PC-9 (cell line): ENCODE results near the gene JARID2. TPM values are rescaled to one million over a fixed set of nuclear protein-coding genes. Genes with fewer than 3 reads are reported as not detected.

ENCODE experiments used
- Bru-seq: library from RNA; stranded (reverse); fragments of 400-500 nt; gene quantifications from one replicate; lab custom pipeline; 2021; lab: Mats Ljungman, UMichigan
- BruChase-seq, 2 experiments: library from RNA; stranded (reverse); fragments of 400-500 nt; gene quantifications; one replicate each; lab custom pipeline; 2021; lab: Mats Ljungman, UMichigan
- BruUV-seq: library from RNA; stranded (reverse); fragments of 400-500 nt; replicated peaks from 2 replicates; lab custom pipeline; 2021; lab: Mats Ljungman, UMichigan
- CTCF ChIA-PET: fragments of 300-600 bp; sonication (Branson Sonifier 250); formaldehyde crosslinking; loops from one replicate; lab custom pipeline; 2022; ENCODE audit warnings: antibody characterized with exemption; lab: Charles Lee
- POLR2A ChIA-PET: fragments of 300-600 bp; sonication (Branson Sonifier 250); formaldehyde crosslinking; loops from one replicate; lab custom pipeline; 2022; ENCODE audit warnings: antibody characterized with exemption; ENCODE audit not compliant: unreplicated experiment; lab: Charles Lee
- DNase-seq, 2 experiments: peaks; one replicate each; pipeline versions ENCODE4 v3.0.0 to v3.0.0-alpha.2; 2015 to 2022; ENCODE audit warnings: mixed read lengths in 1 of 2
- H2AFZ ChIP-seq: fragments of 200-600 bp; sonication (generic); 2 replicates; pipeline ENCODE4 v1.8.1; 2017; ENCODE audit warnings: antibody characterized with exemption
- H3F3A ChIP-seq: fragments of 200-600 bp; sonication (generic); 2 replicates; pipeline ENCODE4 v1.8.1; 2017; ENCODE audit warnings: antibody characterized with exemption, mild to moderate bottlenecking, low read depth; ENCODE audit not compliant: insufficient read depth
- H3K27ac ChIP-seq: fragments of 200-600 bp; sonication (generic); 2 replicates; pipeline ENCODE4 v1.6.1; 2016; ENCODE audit warnings: mixed run types
- H3K27me3 ChIP-seq: fragments of 200-600 bp; sonication (generic); 2 replicates; pipeline ENCODE4 v1.6.1; 2016; ENCODE audit warnings: low read depth, mixed run types; ENCODE audit not compliant: insufficient read depth
- H3K36me3 ChIP-seq: fragments of 200-600 bp; sonication (generic); 2 replicates; pipeline ENCODE4 v1.6.1; 2016; ENCODE audit warnings: low read depth, mixed run types
- H3K4me1 ChIP-seq: fragments of 200-600 bp; sonication (generic); replicated peaks from 2 replicates; pipeline ENCODE4 v1.6.1; 2016; ENCODE audit warnings: mixed run types; ENCODE audit not compliant: insufficient read depth
- H3K4me2 ChIP-seq: fragments of 200-600 bp; sonication (generic); 2 replicates; pipeline ENCODE4 v1.6.1; 2017; ENCODE audit warnings: mixed run types
- H3K4me3 ChIP-seq: fragments of 200-600 bp; sonication (generic); 2 replicates; pipeline ENCODE4 v1.6.1; 2016; ENCODE audit warnings: mixed run types
- H3K79me2 ChIP-seq: fragments of 200-600 bp; sonication (generic); 2 replicates; pipeline ENCODE4 v1.6.1; 2017; ENCODE audit warnings: low read depth, mixed run types
- H3K9me2 ChIP-seq: fragments of 200-600 bp; sonication (generic); 2 replicates; pipeline ENCODE4 v1.8.1; 2017; ENCODE audit warnings: mild to moderate bottlenecking; ENCODE audit not compliant: insufficient read depth
- H3K9me3 ChIP-seq: fragments of 200-600 bp; sonication (generic); 2 replicates; pipeline ENCODE4 v1.8.1; 2016; ENCODE audit warnings: low read depth; ENCODE audit not compliant: insufficient read depth
- H4K20me1 ChIP-seq: fragments of 200-600 bp; sonication (generic); 2 replicates; pipeline ENCODE4 v1.8.1; 2017; ENCODE audit not compliant: insufficient read depth
- EZH2 ChIP-seq: fragments of 200-600 bp; sonication (generic); IDR thresholded peaks from 2 replicates; pipeline ENCODE4 v1.8.0; 2017; ENCODE audit warnings: antibody characterized with exemption, low read depth
- intact Hi-C: fragments of 100-400 bp; cut with micrococcal nuclease; formaldehyde crosslinking; loops from one replicate; pipeline ENCODE4 v1.10.0; 2022; ENCODE audit not compliant: unreplicated experiment
- long read RNA-seq: library from polyadenylated mRNA; stranded (forward); transcript quantifications from one replicate; pipeline ENCODE4 v2.0.0, GENCODE V29; 2022
- total RNA-seq: library from RNA; stranded (reverse); gene quantifications from 2 replicates; pipeline ENCODE4 v1.2.3, GENCODE V29; 2021
- TF ChIP-seq, protein P1 (sequence below): fragments of 200-600 bp; sonication (generic); conservative IDR thresholded peaks from 2 replicates; pipeline ENCODE4 v1.6.1; 2017; ENCODE audit warnings: mixed run types, antibody characterized with exemption, mild to moderate bottlenecking, moderate library complexity

The JARID2 gene
- total RNA-seq (31.1 and 35.0 TPM in 2 replicates), Bru-seq, nascent RNA (percentile 94 among the genes with signal in this experiment), BruChase-seq, experiment 1, labeled RNA remaining after a 2-hour chase (percentile 91 among the genes with signal in this experiment), BruChase-seq, experiment 2, labeled RNA remaining after a 6-hour chase (percentile 80 among the genes with signal in this experiment)
- long read RNA-seq, full-length matches to known transcripts = 3 of 31 reads
- long read RNA-seq, partial matches to known transcripts = 9 of 31 reads
- long read RNA-seq, other reads (novel, unspliced or antisense) = 19 of 31 reads

DNA sequence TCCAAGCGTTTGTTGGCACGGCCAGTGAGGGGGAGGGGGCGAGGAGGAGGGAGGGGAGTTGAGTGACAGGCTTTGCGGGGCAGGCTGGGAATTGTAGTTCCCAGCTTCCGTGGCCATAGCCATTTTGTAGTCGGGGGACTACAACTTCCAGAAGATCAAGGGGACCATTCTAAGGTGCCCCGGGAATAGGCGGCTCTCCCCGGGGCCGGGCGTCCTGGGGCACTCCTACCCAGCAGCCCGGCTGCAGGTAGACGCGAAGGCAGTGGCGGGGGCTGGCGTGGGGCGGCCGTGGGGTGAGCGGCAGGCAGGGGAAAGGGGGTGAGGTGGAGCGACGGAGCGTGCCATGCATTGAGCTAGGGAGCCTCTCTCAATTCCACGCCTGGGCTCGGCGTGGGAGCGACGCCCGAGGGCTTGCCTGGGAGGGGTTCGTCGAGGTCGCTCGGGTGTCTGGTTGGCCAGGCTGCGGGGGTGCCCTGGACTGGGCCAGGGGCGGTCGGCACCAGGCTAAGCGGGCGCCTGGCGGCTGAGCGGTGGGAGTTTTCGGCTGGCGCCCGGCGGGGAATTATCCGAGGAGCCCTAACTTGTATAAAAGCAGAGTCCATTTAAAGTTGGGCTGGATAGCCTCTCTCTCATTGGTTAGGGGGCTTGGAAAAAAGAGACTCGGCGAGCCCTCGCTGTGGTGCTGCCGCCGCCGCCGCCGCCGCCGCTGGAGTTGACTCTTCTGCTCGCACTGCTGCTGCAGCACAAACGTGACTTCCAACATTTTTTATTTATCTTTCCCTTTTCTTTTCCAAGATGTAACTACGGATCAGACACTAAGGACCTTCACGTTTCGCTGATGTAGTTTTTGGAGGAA is at the start of gene JARID2:
Gene JARID2 (plus strand): TSS at position 709 of the 856 bp plus-strand sequence. CDS start 471 bp downstream, outside the sequence.
- Histone ChIP-seq H3K9me3 (no peaks in the 10 kb centered on the region), H4K20me1 (no peaks in the 10 kb centered on the region; the same call in 1 of the 2 replicates), H3K36me3 (no peaks in the 10 kb centered on the region), H3K4me3 (peak within 1 kb of the TSS; percentile 93), H3K4me2 (peak within 1 kb of the TSS; percentile 88), H3K9me2 (no peaks in the 10 kb centered on the region), H3K4me1 (peaks cover 35% of the 10 kb centered on the region), H2AFZ (peak within 1 kb of the TSS; percentile 89), H3K79me2 (peaks cover 40% of the 10 kb centered on the region), H3K27me3 (no peaks in the 10 kb centered on the region), H3F3A (peaks cover 36% of the 10 kb centered on the region), H3K27ac (peak within 1 kb of the TSS; percentile 73)
- no TSS peak for BruUV-seq
- CTCF ChIA-PET = no interaction called here
- POLR2A ChIA-PET = interaction anchor here (0.6 to 0.7 kb wide), 4 partner anchors 367 to 1033 kb away, joined by 3 read pairs; no protein-coding TSS in a partner anchor
- no peak for TF ChIP-seq EZH2
- TF ChIP-seq, protein P1, sequence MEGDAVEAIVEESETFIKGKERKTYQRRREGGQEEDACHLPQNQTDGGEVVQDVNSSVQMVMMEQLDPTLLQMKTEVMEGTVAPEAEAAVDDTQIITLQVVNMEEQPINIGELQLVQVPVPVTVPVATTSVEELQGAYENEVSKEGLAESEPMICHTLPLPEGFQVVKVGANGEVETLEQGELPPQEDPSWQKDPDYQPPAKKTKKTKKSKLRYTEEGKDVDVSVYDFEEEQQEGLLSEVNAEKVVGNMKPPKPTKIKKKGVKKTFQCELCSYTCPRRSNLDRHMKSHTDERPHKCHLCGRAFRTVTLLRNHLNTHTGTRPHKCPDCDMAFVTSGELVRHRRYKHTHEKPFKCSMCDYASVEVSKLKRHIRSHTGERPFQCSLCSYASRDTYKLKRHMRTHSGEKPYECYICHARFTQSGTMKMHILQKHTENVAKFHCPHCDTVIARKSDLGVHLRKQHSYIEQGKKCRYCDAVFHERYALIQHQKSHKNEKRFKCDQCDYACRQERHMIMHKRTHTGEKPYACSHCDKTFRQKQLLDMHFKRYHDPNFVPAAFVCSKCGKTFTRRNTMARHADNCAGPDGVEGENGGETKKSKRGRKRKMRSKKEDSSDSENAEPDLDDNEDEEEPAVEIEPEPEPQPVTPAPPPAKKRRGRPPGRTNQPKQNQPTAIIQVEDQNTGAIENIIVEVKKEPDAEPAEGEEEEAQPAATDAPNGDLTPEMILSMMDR = no peak
- intact Hi-C loops = loop anchor here (1.0 to 5.0 kb wide), 10 partner anchors 97 to 1035 kb away; no protein-coding TSS in a partner anchor
- DNase-seq = peak; percentile 94 to 97

DNA sequence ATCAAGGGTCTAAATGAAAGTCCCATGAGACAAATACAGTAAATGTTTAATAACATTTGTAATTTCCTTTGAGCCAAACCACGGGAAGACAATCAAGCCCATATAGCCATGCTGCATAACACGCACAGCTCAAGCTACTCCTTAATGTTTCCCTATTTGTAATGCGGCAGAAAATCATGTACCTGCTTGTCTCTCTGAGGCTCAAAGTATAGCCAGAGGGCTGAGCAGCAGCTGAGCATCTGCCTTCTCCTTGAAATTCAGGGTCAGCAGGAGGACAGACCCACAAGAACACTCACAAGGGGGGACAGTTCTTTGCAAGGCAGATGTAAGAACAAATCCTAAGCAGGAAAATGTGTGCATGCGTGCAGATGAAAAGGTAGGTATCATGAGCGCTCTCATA is 45.8 kb upstream of the JARID2 start:
- BruUV-seq = no TSS peak
- intact Hi-C loops = no loop called here

DNA sequence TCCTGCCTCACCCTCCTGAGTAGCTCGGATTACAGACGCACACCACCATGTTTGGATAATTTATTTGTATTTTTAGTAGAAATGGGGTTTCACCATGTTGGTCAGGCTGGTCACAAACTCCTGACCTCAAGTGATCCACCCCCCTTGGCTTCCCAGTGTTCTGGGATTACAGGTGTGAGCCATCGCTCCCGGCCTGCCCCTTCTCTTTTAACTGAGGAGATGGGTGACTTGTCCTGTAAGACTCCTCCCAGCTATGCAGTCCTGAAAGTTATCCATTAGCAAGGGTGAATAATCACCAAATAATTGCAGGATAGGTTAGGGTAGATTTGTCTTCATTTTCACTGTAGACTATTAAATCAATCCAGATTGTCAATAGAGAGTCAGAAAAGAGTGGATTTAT is 40.5 kb upstream of the JARID2 start:
- Histone ChIP-seq H3K4me1 (no peaks in the 10 kb centered on the region), H2AFZ (no peak overlapping the region), H3K79me2 (no peaks in the 10 kb centered on the region), H3K27me3 (no peaks in the 10 kb centered on the region), H3F3A (no peaks in the 10 kb centered on the region), H4K20me1 (no peaks in the 10 kb centered on the region), H3K27ac (no peak overlapping the region), H3K36me3 (no peaks in the 10 kb centered on the region), H3K9me2 (no peaks in the 10 kb centered on the region), H3K4me3 (no peak overlapping the region), H3K4me2 (no peak overlapping the region), H3K9me3 (no peaks in the 10 kb centered on the region)
- ChIA-PET CTCF (no interaction called here), POLR2A (no interaction called here)
- intact Hi-C loops = no loop called here
- TF ChIP-seq, protein P1 = no peak
- no peak for TF ChIP-seq EZH2
- no peak for DNase-seq
- no TSS peak for BruUV-seq

More for the DNA sequence above, 45.8 kb upstream of the JARID2 start:
- no peaks in the 10 kb centered on the region for H3K36me3 ChIP-seq
- no peak overlapping the region for H2AFZ ChIP-seq
- no peak overlapping the region for H3K4me3 ChIP-seq
- ChIA-PET CTCF (no interaction called here), POLR2A (interaction anchor here (0.6 kb wide), 1 partner anchor 30 kb away, joined by 5 read pairs; no protein-coding TSS in a partner anchor)
- no peaks in the 10 kb centered on the region for H3K9me3 ChIP-seq
- no peak overlapping the region for H3K4me2 ChIP-seq
- H3F3A ChIP-seq = no peaks in the 10 kb centered on the region
- no peak for DNase-seq
- H3K79me2 ChIP-seq = no peaks in the 10 kb centered on the region
- H4K20me1 ChIP-seq = no peaks in the 10 kb centered on the region
- no peak for TF ChIP-seq EZH2
- TF ChIP-seq, protein P1 = no peak
- no peaks in the 10 kb centered on the region for H3K9me2 ChIP-seq
- H3K4me1 ChIP-seq = no peaks in the 10 kb centered on the region
- no peak overlapping the region for H3K27ac ChIP-seq
- no peaks in the 10 kb centered on the region for H3K27me3 ChIP-seq
